Colon (tissue), 2 donors: Measurements from ENCODE around the gene LATS2.
"Not testable (repeated sequence)": the region's sequence is repeated elsewhere in the genome, so short reads cannot be mapped to it uniquely, and the experiment has no call there.

Experiments used
- FAIRE-seq: peaks from 2 replicates; lab custom pipeline; 2012; peaks lifted over from hg19 to GRCh38; lab: Jason Lieb, UNC
- donor health status: control.
- donor health status: control.

The LATS2 gene

DNA sequence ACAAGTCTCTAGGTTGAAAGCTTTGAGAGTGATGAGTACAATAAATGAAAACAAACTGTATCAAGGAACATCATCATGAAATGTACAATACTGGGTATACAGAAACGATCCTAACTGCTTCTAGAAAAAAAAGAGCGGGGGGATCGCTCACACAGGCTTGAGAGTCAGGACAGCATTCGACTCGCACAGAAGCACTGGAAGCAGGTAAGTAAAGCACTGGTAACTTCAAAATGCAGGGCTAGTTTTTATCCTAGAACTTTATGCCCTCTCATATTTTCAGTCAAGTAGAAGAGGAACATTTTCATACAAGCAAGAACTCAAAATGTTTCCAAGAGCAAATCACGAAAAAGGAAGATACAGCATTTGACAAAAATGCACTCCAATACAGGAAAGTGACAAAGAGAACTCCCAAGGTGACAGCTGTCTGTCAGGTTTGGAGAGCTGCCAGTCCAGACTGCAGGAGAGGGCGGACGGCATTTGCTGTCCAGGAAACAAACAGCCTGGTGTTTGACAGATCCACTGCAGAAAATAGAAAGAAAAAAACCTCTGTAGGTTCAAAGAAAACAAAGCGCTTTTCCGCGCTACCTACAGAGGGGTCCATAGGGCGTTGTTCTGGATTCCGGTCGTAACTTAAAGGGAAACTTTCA lies 100.6 kb downstream of the LATS2 start:
- FAIRE-seq, result no peak

DNA sequence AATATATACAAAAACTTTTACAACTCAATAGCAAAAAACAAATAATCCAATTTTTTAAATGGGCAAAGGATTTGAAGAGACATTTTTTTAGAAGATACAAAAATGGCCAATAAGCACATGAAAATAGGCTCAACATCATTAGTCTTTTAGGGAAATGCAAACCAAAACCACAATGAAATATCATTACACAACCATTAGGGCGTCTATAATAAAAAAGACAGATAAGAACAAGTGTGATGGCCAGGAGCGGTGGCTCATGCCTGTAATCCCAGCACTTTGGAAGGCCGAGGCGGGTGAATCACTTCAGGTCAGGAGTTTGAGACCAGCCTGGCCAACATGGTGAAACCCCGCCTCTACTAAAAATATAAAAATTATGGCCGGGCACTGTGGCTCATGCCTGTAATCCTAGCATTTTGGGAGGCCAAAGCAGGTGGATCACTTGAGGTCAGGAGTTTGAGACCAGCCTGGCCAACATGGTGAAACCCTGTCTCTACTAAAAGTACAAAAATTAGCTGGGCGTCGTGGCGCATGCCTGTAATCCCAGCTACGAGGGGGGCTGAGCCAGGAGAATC lies 104.3 kb downstream of the LATS2 start:
- not testable (repeated sequence) for FAIRE-seq

DNA sequence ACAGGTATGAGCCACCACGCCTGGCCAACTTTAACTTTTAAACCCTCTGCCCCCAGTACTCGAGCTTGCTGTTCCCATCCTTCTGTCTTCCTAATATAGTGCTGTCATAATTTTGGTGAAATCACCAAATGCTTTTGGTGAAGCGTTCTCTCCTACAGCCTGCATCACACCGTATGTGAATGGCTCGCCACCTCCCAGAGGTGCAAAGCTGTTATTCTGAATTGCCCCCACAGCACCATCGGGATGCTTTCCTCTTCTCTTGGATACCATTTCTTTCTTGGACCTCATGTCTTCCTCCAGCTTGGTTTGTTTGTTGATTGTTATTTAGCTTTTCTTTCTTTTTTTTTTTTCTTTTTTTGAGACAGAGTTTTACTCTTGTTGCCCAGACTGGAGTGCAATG lies 105.9 kb downstream of the LATS2 start:
- FAIRE-seq, result no peak

DNA sequence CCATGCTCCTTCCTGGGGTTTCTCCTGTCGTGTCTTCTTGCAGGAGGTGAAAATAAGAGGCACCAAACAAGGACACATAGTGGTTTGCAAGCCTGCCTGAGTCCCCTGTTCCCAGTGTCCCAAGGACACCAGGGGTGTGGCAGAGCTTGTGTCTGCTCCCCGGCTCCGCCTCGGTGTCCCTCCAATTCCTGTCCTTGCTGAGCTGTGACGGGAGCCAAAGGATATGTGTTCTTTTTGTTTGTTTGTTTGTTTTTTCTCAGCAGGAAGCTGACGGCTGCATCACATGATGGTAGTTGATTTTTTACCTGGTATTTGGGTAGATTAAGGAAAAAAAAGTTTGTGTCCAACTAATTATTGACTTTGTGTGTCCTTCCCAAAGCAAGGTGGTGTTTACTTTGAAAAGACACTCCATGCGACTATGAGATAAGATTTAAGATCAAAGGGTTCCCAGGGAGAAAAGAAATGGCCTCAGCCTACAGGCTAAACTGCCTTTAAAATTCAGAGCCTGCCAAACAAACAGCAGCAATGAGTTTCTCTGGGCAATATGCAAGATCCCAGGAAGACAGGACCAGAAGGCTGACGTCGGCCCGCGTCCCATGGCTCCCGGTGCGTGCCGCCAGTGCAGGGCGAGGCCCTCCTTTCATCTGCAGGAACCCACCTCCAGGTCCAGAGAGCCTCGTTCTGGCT lies 108.0 kb downstream of the LATS2 start:
- no peak for FAIRE-seq

DNA sequence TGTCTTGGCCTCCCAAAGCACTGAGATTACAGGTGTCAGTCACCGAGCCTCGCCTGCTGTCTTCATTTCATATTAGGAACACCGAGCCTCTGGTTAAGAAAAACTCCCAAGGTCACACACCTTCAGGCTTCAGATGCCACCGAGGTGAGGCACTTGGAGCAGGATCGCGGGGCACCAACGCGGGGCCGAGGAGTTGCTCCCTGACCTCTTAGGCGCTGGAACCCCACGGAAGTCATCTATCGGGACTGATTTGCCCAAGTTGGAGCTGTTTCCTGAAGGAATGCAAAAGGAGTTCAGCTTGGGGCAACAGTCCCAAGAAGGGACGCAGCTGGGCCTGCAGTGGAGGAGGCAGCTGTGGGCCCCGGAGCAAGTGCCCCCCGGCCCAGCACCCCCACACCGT lies 108.5 kb downstream of the LATS2 start:
- FAIRE-seq, result no peak

DNA sequence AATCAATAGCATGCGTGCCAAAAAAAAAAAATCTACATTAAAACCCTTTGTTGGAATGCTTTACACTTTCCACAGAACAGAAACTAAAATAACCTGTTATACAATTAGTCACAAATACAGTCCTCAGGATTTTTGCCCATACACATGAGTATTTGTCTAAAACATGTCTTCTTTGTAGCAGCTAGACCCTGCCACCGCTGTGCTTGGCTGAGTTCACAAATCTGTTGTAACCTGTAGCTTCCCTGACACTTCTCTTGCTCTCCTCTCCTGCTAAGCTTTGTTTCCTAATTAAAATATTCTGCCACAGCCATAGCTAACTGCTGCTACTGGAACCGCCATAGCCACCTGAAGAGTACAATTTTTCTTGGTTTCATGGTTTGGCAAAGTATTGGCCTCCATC lies 113.4 kb downstream of the LATS2 start:
- FAIRE-seq, result not testable (repeated sequence)

DNA sequence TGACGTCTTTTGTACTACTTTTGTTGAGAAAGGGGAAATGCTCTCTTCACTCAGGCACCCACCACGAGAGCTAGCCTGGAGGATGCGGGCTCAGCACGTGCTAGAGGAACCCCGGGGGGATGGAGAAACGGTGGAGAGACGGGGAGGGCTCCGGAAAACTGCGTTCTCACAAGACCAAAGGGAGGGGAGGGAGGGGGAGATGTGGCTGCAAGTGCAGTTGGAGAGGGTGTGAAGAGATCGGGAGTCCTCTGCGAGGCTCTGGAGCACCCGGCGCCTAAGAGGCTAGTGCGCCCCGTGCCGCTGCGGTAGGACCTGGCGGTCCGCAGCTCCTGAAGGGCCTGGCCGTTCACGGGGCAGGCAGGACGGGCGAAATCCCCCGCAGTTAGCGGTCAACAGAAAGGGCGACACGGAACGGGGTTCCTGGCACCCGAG lies 115.4 kb downstream of the LATS2 start:
- no peak for FAIRE-seq

DNA sequence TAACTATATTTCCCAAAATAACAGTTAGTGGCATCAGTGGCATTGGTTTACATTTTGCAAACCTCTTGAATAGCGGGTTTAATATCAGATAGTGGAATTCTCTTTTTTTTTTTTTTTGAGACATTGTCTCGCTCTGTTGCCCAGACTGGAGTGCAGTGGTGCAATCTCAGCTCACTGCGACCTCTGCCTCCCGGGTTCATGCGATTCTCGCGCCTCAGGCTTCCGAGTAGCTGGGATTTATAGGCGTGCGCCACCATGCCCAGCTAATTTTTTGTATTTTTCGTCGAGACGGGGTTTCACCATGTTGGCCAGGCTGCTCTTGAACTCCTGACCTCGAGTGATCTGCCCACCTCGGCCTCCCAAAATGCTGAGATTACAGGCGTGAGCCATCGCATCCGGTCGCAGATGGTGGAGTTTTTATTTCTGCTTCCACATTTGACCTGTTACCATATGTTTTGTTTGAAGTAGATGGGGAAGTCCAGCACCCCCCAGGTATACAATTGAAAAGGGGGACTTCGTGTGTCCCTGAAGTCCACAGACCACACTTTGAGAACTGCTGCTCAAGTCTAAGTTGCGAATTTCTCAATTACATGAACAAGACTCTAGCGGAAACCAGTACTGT lies 118.3 kb downstream of the LATS2 start:
- FAIRE-seq, result no peak

DNA sequence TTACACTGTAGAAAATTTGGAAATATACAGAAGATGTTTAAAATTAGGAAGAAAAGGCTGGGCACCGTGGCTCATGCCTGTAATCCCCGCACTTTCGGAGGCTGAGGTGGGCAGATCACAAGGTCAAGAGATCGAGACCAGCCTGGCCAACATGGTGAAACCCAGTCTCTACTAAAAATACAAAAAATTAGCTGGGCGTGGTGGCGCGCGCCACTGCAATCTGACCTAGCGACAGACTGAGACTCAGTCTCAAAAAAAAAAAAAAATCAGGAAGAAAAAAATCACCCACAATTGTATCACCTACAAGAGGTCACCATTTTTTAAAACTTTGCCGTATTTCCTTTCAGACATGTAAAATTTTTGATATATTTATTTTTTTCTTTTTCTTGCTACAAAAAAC lies 120.9 kb downstream of the LATS2 start:
- not testable (repeated sequence) for FAIRE-seq

DNA sequence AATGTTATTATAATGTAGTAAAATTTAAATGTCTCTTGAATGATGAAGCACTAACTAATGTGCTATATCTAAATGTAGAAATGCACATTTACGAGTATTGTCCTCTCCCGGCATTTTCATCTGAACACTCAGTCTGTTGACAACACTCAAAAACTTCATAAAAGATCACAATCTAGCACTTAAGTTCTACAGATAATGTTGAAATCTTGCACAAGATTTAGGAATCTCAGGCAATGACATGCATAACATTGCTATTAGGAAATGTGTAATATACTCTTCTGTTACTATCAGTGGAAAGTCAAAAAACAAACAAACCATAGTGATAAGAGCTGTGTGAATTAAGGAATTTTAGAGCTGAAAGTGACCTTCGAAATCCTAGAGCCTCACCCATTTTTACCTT lies 121.3 kb downstream of the LATS2 start:
- no peak for FAIRE-seq

DNA sequence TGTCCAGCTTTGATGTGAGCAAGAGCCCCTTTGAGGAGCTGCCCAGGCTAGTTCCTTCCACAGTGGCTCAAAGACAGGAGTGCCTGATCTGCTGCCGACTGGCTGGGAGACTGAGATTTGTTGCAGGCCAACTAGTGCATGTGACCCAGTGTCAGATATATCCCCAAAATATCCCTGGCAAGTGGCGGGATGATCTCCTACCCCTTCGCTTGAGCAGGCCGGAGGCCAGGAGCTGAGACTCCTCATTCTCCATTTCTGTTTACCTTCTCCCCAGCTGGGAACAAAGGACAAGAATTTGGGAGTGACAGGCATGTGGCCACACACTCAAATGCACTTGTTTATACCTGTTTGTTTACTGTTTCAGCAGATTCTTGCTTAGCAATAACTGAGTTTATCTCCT lies 121.7 kb downstream of the LATS2 start:
- no peak for FAIRE-seq

DNA sequence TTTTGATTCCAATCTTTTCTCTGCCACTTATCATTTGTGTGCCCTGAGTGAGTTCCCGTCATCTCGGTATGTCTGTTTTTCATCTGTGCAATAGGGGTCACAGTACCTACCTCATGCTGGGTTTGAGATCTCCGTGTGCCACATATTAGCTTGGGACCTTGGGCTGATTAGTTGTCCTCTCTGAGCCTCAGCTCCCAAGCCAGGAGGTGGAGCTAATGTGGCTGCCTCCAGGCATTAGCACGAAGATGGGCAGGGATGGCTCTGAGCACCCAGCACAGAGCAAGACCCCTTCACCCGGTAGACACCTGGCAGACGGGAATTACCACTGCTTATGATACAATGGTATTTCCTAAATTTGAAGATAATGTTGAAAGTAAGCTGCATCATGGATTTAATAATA lies 123.1 kb downstream of the LATS2 start:
- FAIRE-seq, result no peak

DNA sequence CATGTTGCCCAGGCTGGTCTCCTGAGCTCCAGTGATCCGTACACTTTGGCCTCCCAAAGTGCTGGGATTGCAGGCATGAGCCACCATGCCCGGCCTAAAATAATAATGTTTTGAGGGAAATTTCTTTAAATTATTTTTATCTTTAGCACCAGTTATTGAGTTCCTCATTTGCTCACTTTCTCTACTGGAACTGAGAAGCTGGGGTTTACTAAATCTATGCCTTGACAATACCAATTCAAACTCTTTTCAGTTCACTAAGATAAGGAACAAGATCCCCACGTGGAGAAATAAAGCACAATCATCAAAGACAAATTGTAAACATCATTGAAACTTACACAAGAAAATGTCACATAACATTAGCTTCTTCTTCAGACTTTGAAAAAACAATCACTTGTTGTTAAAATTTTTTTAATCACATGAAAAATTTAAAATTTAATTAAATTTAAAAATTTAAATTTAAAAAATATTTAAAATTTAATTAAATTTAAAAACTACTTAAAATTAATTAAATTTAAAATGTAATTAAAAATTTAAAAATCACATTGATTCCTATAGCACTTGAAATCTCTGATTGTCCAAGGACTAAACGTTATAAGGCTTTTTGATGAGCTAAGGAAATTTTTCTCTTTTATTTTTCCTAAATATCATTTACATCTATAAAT lies 133.7 kb downstream of the LATS2 start:
- peak; percentile 91 for FAIRE-seq

DNA sequence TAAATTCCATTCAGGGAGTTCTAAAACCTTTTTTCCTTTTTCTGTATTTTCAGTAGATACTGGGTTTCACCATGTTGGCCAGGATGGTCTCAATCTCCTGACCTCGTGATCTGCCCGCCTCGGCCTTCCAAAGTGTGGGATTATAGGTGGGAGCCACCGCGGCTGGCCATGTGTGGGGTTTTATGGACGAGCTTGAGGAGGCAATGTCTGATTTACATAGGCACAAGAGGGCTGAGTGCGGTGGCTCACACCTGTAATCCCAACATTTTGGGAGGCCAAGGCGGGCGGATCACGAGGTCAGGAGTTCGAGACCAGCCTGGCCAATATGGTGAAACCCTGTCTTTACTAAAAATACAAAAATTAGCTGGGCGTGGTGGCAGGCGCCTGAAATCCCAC lies 136.0 kb downstream of the LATS2 start:
- not testable (repeated sequence) for FAIRE-seq

DNA sequence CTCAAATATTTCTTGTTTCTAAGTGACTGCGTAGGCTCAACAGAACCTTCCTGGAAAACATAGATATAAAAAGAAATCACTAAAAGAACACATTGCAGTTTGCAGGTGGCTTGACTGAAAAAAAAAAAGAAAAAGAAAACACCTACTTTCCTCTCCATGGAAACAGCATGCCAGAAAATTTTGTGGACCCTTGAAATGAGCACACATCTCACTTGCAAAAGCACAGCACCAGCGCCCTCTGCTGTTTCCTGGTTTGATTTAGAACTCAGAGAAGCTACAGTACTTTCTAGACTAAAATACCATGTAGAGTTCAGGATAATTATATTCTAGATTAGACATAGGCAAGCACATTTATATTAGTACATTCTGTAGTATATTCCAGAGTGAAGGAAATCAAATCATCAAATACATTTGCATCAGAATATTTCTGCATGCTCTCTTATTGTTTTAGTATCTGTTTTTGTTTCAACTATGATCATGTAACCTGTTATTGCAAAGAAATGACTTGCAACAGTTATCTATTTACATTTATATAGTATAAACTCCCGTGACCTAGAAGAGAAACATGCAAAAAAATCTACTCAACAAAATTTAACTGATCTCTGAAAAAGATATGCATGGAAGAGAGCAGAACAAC lies 136.5 kb downstream of the LATS2 start:
- peak; percentile 36 for FAIRE-seq

DNA sequence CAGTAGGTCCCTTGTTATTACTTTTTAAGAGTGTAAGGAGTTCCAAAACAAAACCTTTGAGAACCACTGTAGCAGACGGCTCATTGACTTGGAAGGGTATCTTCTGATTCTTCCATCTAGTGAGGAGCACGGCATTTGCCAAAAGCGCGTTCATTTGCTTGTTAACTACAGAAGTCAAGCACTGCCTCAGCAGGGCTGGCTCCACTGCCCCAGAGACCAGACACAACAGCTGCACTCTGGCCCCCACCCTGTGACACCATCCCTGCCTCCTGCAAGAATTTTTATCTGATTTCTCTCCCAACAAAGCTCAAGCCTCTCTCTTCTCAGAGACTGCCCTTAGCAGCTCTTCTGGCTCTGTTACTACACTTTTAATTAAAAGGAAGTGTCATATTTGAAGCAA lies 138.1 kb downstream of the LATS2 start:
- no peak for FAIRE-seq
